Measurements from ENCODE around the gene FBXO38. TPM values are rescaled to one million over a fixed set of nuclear protein-coding genes. Genes with fewer than 3 reads are reported as not detected.

FBXO38 gene
- total RNA-seq, 1 donor from 2014 or later, result 64.6 TPM

GRCh38 chr5:148384380-148384737, 601 bp downstream of the FBXO38 start:
- Histone ChIP-seq H4K20me1 (ENCODE audit: low read depth) (peaks cover 12% of the 10 kb centered on the region), H3K9me3 (ENCODE audit: low read depth) (no peaks in the 10 kb centered on the region), H3K4me1 (peaks cover 15% of the 10 kb centered on the region), H3K27me3 (no peaks in the 10 kb centered on the region), H3K27ac (peak overlapping the region; percentile 16), H2AFZ (replicated peaks) (peak overlapping the region; percentile 23), H3F3A (ENCODE audit: low read depth) (no peaks in the 10 kb centered on the region), H3K9ac (peak overlapping the region; percentile 89), H3K4me3 (peak overlapping the region; percentile 82), H3K4me2 (peak overlapping the region; percentile 84), H3K79me2 (ENCODE audit: low read depth) (peaks cover 55% of the 10 kb centered on the region), H3K36me3 (no peaks in the 10 kb centered on the region)
- H3K9me3 Mint-ChIP-seq, result no peaks in the 10 kb centered on the region
- H3K4me3 Mint-ChIP-seq, result peak overlapping the region; percentile 93
- peaks cover 2% of the 10 kb centered on the region for H3K36me3 Mint-ChIP-seq
- peaks cover 27% of the 10 kb centered on the region for H3K4me1 Mint-ChIP-seq
- no peaks in the 10 kb centered on the region for H3K27me3 Mint-ChIP-seq (ENCODE audit: insufficient read depth, low read depth)
- DNase-seq (ENCODE audit: low spot score), result no peak
- H3K27ac Mint-ChIP-seq, result peak overlapping the region; percentile 97
- no peak for TF ChIP-seq EZH2 (IDR thresholded peaks at IDR 0.05)
- no peak for TF ChIP-seq CTCF (IDR thresholded peaks at IDR 0.05)
- no peak for TF ChIP-seq EZH2phosphoT487 (IDR thresholded peaks at IDR 0.05)

- peaks cover 27% of the 10 kb centered on the region for H3K4me1 Mint-ChIP-seq
- Histone ChIP-seq H3K4me1 (peaks cover 15% of the 10 kb centered on the region), H3K4me3 (peak overlapping the region; percentile 82), H3K79me2 (ENCODE audit: low read depth) (peaks cover 62% of the 10 kb centered on the region), H3K9me3 (ENCODE audit: low read depth) (no peaks in the 10 kb centered on the region), H3K27me3 (no peaks in the 10 kb centered on the region), H3K27ac (no peak overlapping the region), H2AFZ (replicated peaks) (no peak overlapping the region), H3K36me3 (no peaks in the 10 kb centered on the region), H4K20me1 (ENCODE audit: low read depth) (peaks cover 14% of the 10 kb centered on the region), H3K4me2 (peak overlapping the region; percentile 84), H3K9ac (peak overlapping the region; percentile 89), H3F3A (ENCODE audit: low read depth) (no peaks in the 10 kb centered on the region)
- no peaks in the 10 kb centered on the region for H3K9me3 Mint-ChIP-seq
- no peak overlapping the region for H3K27ac Mint-ChIP-seq
- DNase-seq (ENCODE audit: low spot score), result no peak
- no peaks in the 10 kb centered on the region for H3K27me3 Mint-ChIP-seq (ENCODE audit: insufficient read depth, low read depth)
- H3K36me3 Mint-ChIP-seq, result peaks cover 2% of the 10 kb centered on the region
- peak overlapping the region; percentile 93 for H3K4me3 Mint-ChIP-seq
- TF ChIP-seq EZH2phosphoT487 (IDR thresholded peaks at IDR 0.05), result no peak
- TF ChIP-seq EZH2 (IDR thresholded peaks at IDR 0.05), result no peak
- no peak for TF ChIP-seq CTCF (IDR thresholded peaks at IDR 0.05)
These were observed 1.3 kb downstream of the FBXO38 start for GRCh38 chr5:148385094-148385493.

- Histone ChIP-seq H3K4me3 (no peak overlapping the region), H3F3A (ENCODE audit: low read depth) (no peaks in the 10 kb centered on the region), H3K36me3 (no peaks in the 10 kb centered on the region), H3K4me2 (no peak overlapping the region), H3K79me2 (ENCODE audit: low read depth) (peaks cover 71% of the 10 kb centered on the region), H3K27me3 (no peaks in the 10 kb centered on the region), H3K9me3 (ENCODE audit: low read depth) (no peaks in the 10 kb centered on the region), H3K27ac (no peak overlapping the region), H4K20me1 (ENCODE audit: low read depth) (peaks cover 14% of the 10 kb centered on the region), H3K9ac (no peak overlapping the region), H2AFZ (replicated peaks) (no peak overlapping the region), H3K4me1 (peaks cover 15% of the 10 kb centered on the region)
- Mint-ChIP-seq H3K4me1 (peaks cover 27% of the 10 kb centered on the region), H3K27me3 (ENCODE audit: insufficient read depth, low read depth) (no peaks in the 10 kb centered on the region), H3K9me3 (no peaks in the 10 kb centered on the region), H3K36me3 (peaks cover 2% of the 10 kb centered on the region), H3K4me3 (no peak overlapping the region), H3K27ac (no peak overlapping the region)
- TF ChIP-seq EZH2 (IDR thresholded peaks at IDR 0.05) (no peak), CTCF (IDR thresholded peaks at IDR 0.05) (no peak), EZH2phosphoT487 (IDR thresholded peaks at IDR 0.05) (no peak)
- DNase-seq (ENCODE audit: low spot score), result no peak
These were observed 2.3 kb downstream of the FBXO38 start for GRCh38 chr5:148386041-148386440.
